AG10803 (cell line): Measurements from ENCODE around the gene CNGB1.

Source experiments
- DNase-seq: peaks from one replicate; pipeline ENCODE4 v3.0.0; 2010; ENCODE audit warnings: low read depth
- H3K4me3 ChIP-seq: 2 replicates; pipeline ENCODE4 v1.5.1; 2011; ENCODE audit warnings: mild to moderate bottlenecking, low read length, control low read depth
- TF ChIP-seq, protein P1 (sequence below): conservative IDR thresholded peaks from 2 replicates; pipeline ENCODE4 v1.5.1; 2011; ENCODE audit warnings: mild to moderate bottlenecking, low read length, control low read depth, inconsistent platforms

Gene CNGB1

DNA sequence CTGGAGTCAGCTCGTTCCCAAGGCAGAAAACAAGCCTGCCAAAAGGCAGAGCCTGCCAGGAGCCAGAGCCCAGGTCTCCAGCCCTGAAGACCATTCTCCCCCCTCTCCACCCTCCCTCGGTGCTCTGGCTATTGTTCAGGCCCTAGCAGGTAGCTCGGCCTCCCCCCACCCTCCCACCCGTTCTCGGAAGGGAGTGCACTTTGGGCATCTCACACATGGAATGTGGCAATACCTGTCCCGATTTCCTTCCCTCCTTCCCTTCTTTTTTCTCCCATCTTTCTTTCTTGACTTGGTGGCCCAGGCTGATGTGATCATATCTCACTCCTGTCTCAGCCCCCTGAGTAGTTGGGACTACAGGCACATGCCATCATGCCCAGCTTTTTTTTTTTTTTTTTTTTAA, 12.4 kb downstream of the CNGB1 start:
- no peak overlapping the region for H3K4me3 ChIP-seq
- TF ChIP-seq, protein P1, sequence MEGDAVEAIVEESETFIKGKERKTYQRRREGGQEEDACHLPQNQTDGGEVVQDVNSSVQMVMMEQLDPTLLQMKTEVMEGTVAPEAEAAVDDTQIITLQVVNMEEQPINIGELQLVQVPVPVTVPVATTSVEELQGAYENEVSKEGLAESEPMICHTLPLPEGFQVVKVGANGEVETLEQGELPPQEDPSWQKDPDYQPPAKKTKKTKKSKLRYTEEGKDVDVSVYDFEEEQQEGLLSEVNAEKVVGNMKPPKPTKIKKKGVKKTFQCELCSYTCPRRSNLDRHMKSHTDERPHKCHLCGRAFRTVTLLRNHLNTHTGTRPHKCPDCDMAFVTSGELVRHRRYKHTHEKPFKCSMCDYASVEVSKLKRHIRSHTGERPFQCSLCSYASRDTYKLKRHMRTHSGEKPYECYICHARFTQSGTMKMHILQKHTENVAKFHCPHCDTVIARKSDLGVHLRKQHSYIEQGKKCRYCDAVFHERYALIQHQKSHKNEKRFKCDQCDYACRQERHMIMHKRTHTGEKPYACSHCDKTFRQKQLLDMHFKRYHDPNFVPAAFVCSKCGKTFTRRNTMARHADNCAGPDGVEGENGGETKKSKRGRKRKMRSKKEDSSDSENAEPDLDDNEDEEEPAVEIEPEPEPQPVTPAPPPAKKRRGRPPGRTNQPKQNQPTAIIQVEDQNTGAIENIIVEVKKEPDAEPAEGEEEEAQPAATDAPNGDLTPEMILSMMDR = no peak
- no peak for DNase-seq

DNA sequence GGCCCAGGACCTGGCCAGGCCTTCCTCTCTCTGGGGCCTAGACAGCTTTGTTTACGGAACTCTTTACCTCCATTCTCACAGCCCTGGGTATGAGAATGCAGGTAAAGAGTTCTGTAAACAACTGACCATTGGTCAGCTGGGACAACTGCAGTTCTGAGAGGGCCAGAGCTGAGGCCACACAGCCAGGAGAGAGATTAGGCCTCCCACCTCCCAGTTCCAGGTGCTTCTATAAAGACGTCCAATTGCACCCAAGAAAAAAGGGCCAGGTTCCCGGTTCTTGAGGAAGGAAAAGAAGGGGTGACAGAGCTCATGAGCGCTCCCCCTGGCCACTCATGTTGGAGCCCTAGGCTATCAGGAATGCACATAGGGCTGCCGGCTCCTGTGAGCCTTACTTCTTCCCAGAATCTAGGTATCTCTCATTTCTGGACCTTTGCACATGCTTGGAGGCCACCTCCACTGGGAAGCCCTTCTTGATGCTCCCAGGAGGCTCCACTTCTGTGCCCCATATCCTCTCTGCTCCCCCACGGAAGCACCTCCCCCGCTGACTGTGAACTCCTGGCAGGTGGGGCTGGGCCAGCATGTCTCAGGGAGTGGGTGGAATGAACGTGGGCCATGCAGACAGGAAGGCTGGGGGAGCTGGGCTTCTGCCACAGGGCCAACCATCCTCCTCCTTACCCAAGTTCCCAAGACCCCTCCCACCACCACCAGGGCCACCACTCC, 13.1 kb downstream of the CNGB1 start:
- DNase-seq = no peak
- H3K4me3 ChIP-seq = no peak overlapping the region
- TF ChIP-seq, protein P1 = no peak

DNA sequence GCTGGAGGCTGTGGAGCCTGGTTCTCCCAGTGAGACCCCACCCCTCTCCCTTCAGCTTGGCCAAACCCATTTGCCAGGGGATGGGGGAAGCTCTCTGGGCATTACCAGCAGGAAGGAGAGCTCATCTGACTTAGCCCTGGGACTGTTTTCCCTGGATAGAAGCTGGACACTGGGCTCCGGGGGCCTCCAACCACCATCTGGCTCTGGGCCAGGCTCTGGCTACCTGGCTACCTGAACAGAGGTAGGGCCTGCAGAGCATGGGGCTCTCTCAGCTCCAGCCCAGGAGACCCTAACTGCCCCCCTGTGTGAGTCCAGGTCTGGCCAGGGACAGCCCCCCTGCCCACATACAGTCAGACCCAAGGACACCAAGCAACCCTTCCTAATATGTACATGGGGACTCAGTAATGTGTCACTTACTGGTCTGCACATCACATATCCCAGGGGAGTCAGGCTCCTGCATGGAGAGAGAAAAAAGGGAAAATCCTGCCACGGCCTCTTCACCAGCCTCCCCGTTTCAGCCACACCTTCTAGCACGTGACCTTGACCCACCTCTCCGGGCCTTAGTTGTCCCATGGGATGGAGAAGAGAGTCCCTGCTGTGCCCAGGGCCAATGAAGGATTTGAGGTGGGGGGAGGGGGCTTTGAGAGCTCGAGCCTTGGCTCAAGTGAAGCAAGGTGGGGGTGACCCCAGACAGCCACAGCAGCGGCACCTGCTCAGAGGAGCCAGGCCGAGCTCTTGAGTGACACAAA, 13.8 kb downstream of the CNGB1 start:
- no peak for DNase-seq
- H3K4me3 ChIP-seq = no peak overlapping the region
- TF ChIP-seq, protein P1 = no peak

DNA sequence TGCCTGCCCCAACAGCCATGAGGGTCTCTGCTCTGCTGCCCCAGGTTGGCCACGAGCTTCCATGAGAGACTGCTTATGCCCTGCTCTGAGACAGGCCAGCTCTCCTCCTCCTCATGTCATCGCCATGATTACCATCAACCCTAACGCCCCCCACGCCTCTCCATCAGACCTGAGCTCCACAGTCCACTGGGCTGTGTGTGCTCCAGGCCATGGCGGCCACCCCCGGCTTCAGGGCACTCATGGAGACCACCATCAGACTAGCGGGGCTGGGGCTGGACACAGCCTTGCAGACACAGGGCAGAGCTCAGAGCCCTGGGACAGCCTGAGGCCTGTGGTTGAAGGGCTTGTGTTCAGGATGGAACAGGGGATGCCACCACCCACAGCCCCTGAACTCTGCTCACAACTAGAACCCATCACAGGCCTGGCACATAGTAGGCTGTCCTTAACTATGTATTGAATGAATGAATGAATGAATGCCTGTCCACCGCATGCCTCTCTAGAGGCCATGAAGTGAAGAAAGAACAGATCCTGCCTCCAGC, 14.6 kb downstream of the CNGB1 start:
- no peak for DNase-seq
- no peak overlapping the region for H3K4me3 ChIP-seq
- TF ChIP-seq, protein P1 = no peak

DNA sequence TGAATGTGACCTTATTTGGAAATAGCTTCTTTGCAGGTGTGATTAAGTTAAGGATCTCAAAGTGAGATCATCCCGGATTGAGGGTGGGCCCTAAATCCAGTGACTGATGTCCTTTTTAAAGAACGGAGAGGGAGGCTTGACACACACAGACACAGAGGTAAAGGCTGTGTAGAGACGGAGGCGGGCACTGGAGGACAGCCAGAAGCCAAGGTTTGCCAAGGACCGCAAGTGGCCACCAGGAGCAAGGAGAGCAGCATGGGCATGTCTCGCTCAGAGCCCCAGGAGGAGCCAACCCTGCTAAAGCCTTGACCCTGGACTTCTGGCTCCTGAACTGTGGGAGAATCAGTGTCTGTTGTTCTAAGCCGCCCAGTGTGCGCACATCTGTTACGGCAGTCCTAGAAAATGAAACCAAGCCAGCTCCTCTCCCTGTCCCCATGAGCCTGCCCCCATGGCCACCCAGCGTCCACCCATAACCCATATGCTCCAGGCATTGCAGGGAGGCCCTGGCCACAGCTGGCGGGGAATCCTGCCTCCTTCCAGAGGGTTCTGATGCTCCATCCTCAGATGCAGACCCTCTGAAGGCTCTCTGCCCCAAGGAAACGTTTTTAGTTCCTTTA, 15.2 kb downstream of the CNGB1 start:
- DNase-seq = no peak
- H3K4me3 ChIP-seq = no peak overlapping the region
- TF ChIP-seq, protein P1 = no peak

DNA sequence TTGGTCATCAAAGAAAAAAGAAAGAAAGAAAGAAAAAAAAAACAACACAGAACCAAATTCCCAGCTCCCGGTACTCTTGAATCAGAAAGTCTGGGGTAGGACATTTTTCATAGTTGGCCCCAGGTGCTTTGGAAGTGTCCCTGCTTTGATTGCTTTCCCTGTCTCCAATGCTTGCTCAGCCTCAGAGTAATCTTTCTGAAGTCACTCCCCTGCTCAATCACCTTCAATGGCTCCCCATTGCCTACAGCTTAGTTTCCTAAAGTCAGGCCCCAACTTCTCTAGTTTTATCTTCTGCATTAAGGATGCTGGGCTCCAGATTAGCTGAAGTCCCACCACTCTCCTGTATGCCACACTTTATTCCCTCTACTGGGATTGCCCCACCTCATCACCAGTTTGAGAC, 17.1 kb downstream of the CNGB1 start:
- H3K4me3 ChIP-seq = no peak overlapping the region
- DNase-seq = no peak
- TF ChIP-seq, protein P1 = no peak
